GM18907 (cell line): ENCODE data around the gene KLHL7.

Source experiments
- ATAC-seq: cut with Tn5 transposase; IDR thresholded peaks from one replicate; pipeline ENCODE4 v1.9.1; 2021; ENCODE audit warnings: mild to moderate bottlenecking, moderate library complexity; ENCODE audit not compliant: unreplicated experiment

The KLHL7 gene

DNA sequence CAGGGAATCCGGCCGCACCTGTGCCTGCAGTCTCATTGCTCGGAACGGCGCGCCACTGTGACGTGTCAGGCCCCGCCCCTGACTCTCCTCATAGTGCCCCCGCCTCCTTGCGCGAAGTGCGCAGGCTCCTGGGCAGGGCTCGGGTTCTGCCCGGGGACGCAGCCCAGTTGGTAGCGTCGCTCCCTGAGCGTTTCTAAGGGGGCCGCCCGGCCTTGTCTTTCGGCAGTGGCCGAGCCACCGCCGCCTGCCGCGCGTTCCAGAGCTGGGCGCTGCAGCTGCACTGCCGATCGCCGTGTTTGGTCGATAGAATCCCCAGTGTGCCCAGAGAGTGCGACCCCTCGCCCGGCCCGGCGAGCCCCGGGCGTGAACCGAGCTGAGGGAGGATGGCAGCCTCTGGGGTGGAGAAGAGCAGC is at the start of gene KLHL7:
KLHL7 (plus strand) TSS at position 142 of the 413 bp plus-strand sequence; CDS start at position 384, 242 bp downstream.
- peak; percentile 96 for ATAC-seq

DNA sequence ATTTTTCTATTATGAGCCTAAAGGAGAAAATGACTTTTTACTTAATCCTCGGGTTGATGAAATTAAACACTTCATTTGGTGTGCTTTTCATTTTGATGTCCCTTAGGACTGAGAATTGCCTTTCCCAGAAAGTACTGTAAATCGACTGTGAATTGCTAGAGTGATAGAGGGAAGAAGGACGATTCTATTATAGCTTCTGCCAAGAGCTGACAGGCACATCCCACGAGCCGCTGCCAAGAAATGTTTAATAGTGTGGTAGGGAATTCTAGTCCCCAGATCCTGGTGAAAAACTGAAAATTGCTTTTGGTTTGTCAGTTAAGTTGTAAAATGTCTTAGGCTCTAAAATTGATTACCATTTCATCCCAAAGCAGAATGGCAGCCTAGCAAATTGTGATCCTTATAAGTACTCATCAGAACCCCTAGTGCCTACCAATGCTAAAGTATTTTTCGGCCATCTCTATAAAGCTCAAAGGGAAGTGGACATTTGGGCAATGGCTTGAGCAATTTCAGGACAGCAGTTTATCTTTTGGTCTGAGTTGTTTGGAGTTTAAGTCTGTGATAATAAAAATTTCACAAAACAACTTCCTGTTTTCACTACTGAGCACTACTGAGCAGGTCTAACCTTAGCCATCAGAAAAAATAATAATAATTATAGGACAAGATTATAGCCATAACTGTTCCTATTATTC is 47.0 kb upstream of the KLHL7 start:
- no peak for ATAC-seq

DNA sequence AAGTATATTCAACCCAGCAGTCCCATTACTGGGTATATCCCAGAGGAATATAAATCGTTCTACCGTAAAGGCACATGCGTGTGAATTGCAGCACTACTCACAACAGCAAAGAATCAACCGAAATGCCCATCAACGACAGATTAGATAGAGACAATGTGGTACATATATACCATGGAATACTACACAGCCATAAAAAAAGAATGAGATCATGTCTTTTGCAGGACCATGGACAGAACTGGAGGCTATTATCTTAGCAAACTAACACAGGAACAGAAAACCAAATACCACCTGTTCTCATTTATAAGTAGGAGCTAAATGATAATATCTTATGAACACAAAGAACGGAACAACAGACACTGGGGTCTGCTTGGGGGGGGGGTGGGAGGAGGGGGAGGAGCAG is 44.3 kb upstream of the KLHL7 start:
- no peak for ATAC-seq

GRCh38 chr7:23062452-23062851 is 43.1 kb upstream of the KLHL7 start:
- no peak for ATAC-seq

DNA sequence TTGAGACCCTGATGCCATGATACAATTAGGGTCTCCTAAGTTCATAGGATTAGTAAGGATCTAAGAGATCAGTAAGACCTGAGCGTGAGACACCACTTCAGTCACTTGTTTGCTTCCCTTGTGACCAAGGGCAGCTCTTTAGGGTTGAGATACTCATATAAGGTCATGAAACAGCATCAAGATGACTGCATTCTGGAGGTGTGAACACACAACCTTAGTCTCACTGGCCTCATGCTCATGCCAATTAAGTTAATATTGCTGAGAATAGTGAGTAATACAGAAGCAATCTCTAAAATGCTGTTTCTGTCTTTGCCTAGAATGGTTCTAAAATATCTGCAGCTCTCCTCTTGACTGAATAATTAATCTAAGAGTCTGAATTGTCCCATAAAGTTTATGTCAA is 39.6 kb upstream of the KLHL7 start:
- ATAC-seq = no peak

GRCh38 chr7:23067271-23067670 is 38.3 kb upstream of the KLHL7 start:
- ATAC-seq = no peak

DNA sequence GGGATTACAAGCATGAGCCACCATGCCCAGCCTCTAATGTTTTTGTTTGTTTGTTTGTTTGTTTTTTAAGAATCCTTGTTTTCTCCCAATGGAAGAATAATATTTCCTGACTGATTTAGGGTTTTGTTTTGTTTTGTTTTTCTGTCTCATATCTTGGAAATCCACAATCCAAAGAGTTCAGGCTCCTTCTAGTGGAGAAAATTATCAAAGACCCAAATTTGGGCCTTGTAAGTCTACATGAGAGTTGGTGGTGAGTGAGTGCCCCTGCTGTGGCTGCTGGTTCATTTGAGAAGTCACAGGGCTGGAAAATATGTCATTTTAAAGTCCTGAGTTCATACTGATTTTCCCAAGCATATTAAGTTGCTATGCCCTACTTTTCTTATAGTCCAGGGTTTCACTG is 33.5 kb upstream of the KLHL7 start:
- no peak for ATAC-seq

DNA sequence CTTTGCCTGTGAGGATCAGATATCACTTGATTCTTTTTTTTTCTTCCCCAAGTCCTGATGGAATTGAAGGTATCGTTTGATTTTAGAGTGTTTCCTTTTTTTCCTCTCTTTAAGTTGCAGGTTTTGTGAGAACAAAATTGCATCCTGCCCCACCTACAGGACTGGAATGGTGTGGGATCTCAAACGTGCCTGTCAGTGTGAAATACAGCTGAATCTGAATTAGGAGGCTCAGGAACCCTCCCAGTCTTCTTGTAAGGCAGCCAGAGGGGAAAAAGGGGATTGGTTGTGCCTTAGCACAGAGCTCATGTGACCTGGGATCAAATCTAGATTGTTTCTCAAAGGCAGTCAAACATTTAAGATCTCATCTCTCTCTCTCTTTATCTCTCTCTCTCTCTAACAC is 32.7 kb upstream of the KLHL7 start:
- no peak for ATAC-seq

DNA sequence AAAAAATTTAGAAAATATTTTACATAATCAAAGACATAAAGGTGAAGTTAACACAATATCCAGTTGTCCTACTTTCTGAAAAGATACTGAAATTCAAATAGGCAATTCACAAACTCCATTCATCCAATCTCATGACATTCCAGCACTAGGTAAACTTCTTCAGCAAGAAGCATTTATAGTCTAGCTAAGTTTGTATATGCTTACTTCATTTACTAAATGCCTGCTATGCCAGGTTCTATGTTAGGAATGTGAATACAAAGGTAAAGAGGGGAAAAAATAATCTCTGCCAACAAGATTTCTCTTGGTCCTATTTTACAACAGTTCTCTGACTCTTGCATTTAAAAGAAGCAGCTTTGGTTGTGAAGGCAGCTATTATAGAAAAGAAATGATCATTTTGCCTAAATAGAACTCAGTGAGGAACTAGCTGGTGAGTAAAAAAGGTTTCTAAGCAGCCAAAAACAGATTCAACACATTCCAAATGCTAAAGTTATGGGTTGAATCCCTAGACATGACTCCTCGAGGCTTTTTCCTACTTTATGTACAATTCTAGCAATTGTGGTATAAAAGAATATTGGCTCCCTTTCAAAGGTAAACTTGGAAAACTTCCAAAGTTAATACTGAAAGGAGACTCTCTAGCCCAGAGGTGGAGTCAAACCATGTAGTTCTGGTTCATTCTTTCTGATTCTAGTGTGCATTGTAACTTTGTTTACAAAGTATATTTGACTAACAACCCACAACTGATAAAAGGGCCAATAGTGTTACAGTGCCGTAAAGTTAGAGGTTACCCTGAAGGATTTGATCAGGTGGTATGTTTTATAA is 30.9 kb upstream of the KLHL7 start:
- no peak for ATAC-seq

GRCh38 chr7:23075571-23075970 is 30.0 kb upstream of the KLHL7 start:
- no peak for ATAC-seq

DNA sequence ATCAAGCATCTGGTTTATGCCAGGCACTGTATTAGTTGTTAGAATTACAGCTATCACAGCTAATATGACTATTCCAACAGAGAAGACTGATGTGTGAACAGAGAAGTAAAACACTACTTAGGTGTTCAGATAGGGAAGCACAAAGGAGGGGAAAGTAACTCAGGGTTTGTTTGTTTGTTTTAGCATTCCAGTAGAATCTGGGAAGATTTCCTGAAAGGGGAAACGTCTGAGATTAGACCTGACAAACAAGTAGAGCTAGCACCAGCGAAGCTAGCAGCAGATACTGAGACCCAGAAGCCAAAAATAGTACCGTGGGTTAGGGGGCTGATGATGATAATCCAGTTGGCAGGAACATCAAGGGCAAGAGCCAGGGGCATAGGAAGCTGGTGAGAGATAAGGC is 28.8 kb upstream of the KLHL7 start:
- no peak for ATAC-seq

DNA sequence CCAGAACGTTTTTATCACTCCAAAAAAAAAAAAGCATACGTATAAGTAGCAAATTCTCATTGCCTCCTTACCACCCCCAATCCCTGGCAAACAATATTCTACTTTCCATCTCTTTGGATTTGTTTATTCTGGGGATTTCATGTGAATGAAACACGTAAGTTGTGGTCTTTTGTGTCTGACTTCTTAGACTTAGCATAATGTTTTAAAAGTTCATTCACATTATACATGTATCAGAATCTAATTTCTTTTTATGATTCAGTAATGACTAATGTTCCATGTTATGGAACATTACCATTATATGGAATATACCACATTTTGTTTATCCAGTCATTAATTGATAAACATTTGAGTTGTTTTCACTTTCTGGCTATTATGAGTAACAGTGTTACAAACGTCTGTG is 12.5 kb upstream of the KLHL7 start:
- ATAC-seq = no peak

DNA sequence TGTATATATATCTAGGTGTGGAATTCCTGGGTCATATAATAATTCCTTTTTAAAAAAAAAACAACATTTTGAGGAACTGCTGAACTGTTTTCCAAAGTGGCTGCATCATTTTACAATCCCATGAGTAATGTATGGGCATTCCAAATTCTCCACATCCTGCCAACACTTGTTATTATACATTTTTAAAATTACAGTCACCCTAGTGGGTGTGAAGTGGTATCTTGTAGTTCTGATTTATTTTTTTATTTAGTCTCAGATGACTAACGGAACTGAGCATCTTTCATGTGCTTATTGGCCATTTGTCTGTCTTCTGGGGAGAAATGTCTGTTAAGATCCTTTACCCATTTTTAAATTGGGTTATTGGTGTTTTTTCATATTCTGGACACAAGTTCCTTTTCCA is 12.0 kb upstream of the KLHL7 start:
- ATAC-seq = no peak

- ATAC-seq = no peak
Observed at GRCh38 chr7:23096518-23097290, 8.9 kb upstream of the KLHL7 start.

GRCh38 chr7:23098029-23098428 is 7.6 kb upstream of the KLHL7 start:
- ATAC-seq = no peak

GRCh38 chr7:23098460-23098859 is 7.1 kb upstream of the KLHL7 start:
- no peak for ATAC-seq

GRCh38 chr7:23100697-23101096 is 4.9 kb upstream of the KLHL7 start:
- no peak for ATAC-seq

GRCh38 chr7:23105086-23105643 is 420 bp upstream of the KLHL7 start:
- peak; percentile 35 for ATAC-seq

DNA sequence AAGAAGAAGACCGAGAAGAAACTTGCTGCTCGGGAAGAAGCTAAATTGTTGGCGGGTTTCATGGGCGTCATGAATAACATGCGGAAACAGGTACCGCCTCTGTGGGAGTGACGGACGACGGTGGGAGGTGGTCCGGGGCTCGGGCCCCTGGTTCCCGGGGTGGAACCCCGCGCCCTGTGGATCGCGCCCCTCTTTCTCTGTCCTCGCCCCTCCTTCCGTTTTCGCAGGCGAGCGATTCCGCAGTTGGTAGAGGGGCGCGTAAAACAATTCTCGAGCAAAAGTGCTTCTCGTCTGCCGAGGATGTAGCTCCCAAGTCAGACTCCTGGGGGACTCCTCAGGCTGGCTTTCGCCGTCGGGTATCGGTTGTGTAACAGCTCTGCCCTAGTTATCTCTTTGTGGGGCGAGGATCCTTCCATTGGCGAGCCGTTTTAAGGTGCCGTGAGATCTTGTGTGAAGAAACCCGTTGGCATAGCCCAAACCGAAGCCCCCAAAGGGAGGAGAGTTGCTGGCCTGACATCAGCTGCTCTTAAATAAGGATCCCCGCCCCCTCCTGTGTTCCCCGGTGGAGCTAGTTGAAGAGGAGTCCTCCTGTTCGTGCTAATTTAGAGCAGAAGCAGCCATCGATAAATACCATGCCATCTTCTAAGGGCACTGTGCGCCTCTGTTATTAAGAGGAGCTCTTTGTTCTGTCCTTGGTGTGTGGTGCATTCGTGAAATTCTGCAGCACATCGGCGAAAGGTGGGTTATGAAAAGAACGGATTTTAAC is 655 bp downstream of the KLHL7 start:
- peak; percentile 50 for ATAC-seq

DNA sequence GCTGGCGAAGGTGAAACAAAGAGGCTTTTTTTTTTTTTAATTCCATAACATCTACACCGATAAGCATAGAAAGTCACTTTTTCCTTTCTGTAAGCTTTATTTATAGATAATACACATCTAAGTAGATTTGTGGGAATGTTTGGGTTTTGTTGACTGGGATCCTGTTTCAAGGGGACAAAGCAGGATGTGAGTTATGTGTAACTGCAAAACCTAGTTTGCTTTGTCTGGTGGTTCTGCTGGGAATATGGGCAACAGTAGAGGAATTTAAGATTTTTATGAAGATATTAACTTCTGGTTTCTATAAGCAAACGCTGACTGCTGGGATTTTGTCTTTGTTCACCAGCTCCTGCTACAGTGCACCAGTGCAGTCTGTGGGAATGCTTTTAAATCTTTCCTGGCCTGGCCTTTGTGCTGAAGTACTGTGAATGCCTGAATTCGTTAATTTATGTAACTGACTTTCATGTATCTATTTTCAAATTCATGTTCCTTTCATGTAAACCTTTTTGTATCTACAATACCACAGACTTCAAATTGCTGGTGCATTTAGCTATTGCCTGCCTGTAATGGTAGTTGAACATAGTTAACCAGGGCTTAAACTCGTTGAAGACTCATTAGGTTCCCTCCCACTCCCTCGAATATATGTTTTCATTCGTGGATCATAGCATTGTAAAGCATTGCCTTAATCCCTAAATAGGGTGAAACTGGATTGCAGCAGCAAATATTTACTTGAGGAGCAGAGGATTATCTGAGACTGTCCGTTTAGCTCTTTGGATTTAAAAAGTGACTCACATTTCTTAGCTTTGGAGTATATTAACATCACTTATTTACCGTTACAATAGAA is 1.5 kb downstream of the KLHL7 start:
- no peak for ATAC-seq
